Parietal lobe (tissue), 1 donor: Measurements from ENCODE around the gene PTGFR. TPM values are rescaled to one million over a fixed set of nuclear protein-coding genes. Genes with fewer than 3 reads are reported as not detected.

ENCODE experiments used
- total RNA-seq: library from RNA; depleted of rRNA; stranded (reverse); fragments of >200 nt; gene quantifications from one replicate; pipeline ENCODE4 v1.2.3, GENCODE V29; 2014

The PTGFR gene
- 1.6 TPM for total RNA-seq

GRCh38 chr1:78490861-78491450 is at the start of gene PTGFR:
TSS of gene PTGFR (plus strand) at chr1:78490974. CDS start at chr1:78492744, 1,770 bp downstream.

Other genes starting within 250 kb of the PTGFR start
- 8.5 TPM for gene IFI44L, start 129.5 kb downstream of the PTGFR start, total RNA-seq
- gene IFI44, start 158.9 kb downstream of the PTGFR start, total RNA-seq, result 100 TPM